PFSK-1 (cell line): ENCODE measurements around the gene SEC16B.

Experiments
- FOXP2 ChIP-seq: optimal IDR thresholded peaks from 2 replicates; pipeline ENCODE3; 2011; ENCODE audit warnings: borderline replicate concordance, control low read depth, inconsistent platforms; ENCODE audit not compliant: insufficient read depth; ENCODE audit errors: extremely low read length, extremely low read depth
- POLR2AphosphoS5 ChIP-seq: IDR thresholded peaks from 2 replicates; pipeline ENCODE4 v1.6.1; 2012; ENCODE audit warnings: low read depth, mild to moderate bottlenecking, control low read depth, low read length, moderate library complexity
- REST ChIP-seq, 2 experiments: IDR thresholded peaks; 2 replicates each; pipeline versions ENCODE4 v1.6.1 to v1.8.0; 2011 to 2012; ENCODE audit warnings: low read depth in 2 of 2, low read length in 2 of 2, control low read depth in 1 of 2, inconsistent platforms in 1 of 2, mild to moderate bottlenecking in 1 of 2, moderate library complexity in 1 of 2; ENCODE audit not compliant: insufficient read depth in 1 of 2
- SIN3A ChIP-seq: IDR thresholded peaks from 2 replicates; pipeline ENCODE4 v1.6.1; 2012; ENCODE audit warnings: mild to moderate bottlenecking, low read length, moderate library complexity, borderline replicate concordance; ENCODE audit not compliant: insufficient read depth
- TAF1 ChIP-seq: IDR thresholded peaks from 2 replicates; pipeline ENCODE4 v1.6.1; 2012; ENCODE audit warnings: low read length, control low read depth, borderline replicate concordance; ENCODE audit not compliant: insufficient read depth

Gene SEC16B

DNA sequence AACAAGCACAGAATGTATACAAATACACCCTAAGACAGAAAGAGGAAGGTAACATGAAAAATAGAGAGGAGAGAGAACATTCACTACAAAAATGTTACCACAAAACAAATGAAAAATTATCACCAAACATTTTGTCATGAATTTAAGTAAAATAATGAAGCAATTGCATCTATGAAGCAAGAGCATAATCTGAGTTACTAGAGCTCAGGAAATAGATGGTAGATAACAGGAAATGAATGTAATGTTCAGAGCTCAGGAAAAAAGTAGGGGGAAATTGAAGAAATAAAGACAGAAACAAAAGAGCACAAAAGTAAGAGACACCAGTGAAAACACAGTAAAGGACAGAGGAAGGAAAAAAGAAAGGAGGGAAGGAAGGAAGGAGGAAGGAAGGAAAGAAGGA lies 19.4 kb downstream of the SEC16B start:
- TF ChIP-seq FOXP2, result no peak
- TF ChIP-seq TAF1, result no peak
- no peak for TF ChIP-seq REST (IDR thresholded peaks at IDR 0.05; ENCODE audit: insufficient read depth in 1 of 2, low read depth in 2 of 2, low read length in 2 of 2)
- TF ChIP-seq SIN3A, result no peak
- no peak for TF ChIP-seq POLR2AphosphoS5

GRCh38 chr1:177948336-177948972 lies 21.4 kb downstream of the SEC16B start:
- TF ChIP-seq FOXP2 (no peak), REST (IDR thresholded peaks at IDR 0.05; ENCODE audit: insufficient read depth in 1 of 2, low read depth in 2 of 2, low read length in 2 of 2) (no peak), POLR2AphosphoS5 (no peak), SIN3A (no peak), TAF1 (no peak)

GRCh38 chr1:177947623-177948022 lies 22.2 kb downstream of the SEC16B start:
- TF ChIP-seq TAF1 (no peak), REST (IDR thresholded peaks at IDR 0.05; ENCODE audit: insufficient read depth in 1 of 2, low read depth in 2 of 2, low read length in 2 of 2) (no peak), SIN3A (no peak), FOXP2 (no peak)

- TF ChIP-seq POLR2AphosphoS5, result no peak
- no peak for TF ChIP-seq TAF1
- no peak for TF ChIP-seq REST (IDR thresholded peaks at IDR 0.05; ENCODE audit: insufficient read depth in 1 of 2, low read depth in 2 of 2, low read length in 2 of 2)
- no peak for TF ChIP-seq SIN3A
- no peak for TF ChIP-seq FOXP2
Measured at GRCh38 chr1:177945943-177946650, 23.8 kb downstream of the SEC16B start.
